ENCODE results near the gene TXNDC17.

GRCh38 chr17:6675201-6675825 is 34.5 kb downstream of the TXNDC17 start:
- no peak for TF ChIP-seq MTA2 (IDR thresholded peaks at IDR 0.05; ENCODE audit: low read depth)
- TF ChIP-seq POLR2A (conservative IDR thresholded peaks at IDR 0.05) = no peak
- TF ChIP-seq CTCF (IDR thresholded peaks at IDR 0.05 in 2 of 3, conservative IDR thresholded peaks at IDR 0.05 in 1 of 3; ENCODE audit: insufficient read depth in 2 of 3, low read depth in 1 of 3, low read length in 3 of 3) = no peak
- TF ChIP-seq ATF7 (IDR thresholded peaks at IDR 0.05) = no peak
- TF ChIP-seq RB1 (IDR thresholded peaks at IDR 0.05; ENCODE audit: low read depth) = no peak
- no peak for TF ChIP-seq ZBTB1 (CRISPR knock-in tag; IDR thresholded peaks at IDR 0.05; ENCODE audit: borderline replicate concordance, low read depth)
- TF ChIP-seq ARID3A (IDR thresholded peaks at IDR 0.05; ENCODE audit: borderline replicate concordance, low read depth, low read length) = no peak
- no peak for TF ChIP-seq ZBTB26 (CRISPR knock-in tag; IDR thresholded peaks at IDR 0.05)
- no peak for TF ChIP-seq ZNF707 (CRISPR knock-in tag; conservative IDR thresholded peaks at IDR 0.05)
- TF ChIP-seq NFXL1 (CRISPR knock-in tag; IDR thresholded peaks at IDR 0.05) = no peak
- TF ChIP-seq PHF8 (IDR thresholded peaks at IDR 0.05; ENCODE audit: borderline replicate concordance, low read length) = no peak
- no peak for TF ChIP-seq MTF1 (CRISPR knock-in tag; IDR thresholded peaks at IDR 0.05; ENCODE audit: borderline replicate concordance)
- TF ChIP-seq KLF13 (tag; IDR thresholded peaks at IDR 0.05; ENCODE audit: borderline replicate concordance, low read depth) = no peak
- TF ChIP-seq ZNF57 (CRISPR knock-in tag; IDR thresholded peaks at IDR 0.05) = no peak

Data from K562 (cell line).